D721Med (cell line): ENCODE results near the gene LRRTM3.

ENCODE experiments used
- DNase-seq: peaks from one replicate; pipeline ENCODE4 v3.0.0; 2011; ENCODE audit warnings: low spot score; ENCODE audit not compliant: insufficient read length
- FAIRE-seq: peaks from 2 replicates; lab custom pipeline; 2011; peaks lifted over from hg19 to GRCh38; lab: Jason Lieb, UNC
- TF ChIP-seq, protein P1 (sequence below): IDR thresholded peaks from 2 replicates; pipeline ENCODE4 v1.5.1; 2012; ENCODE audit warnings: mild to moderate bottlenecking, control low read depth; ENCODE audit not compliant: insufficient read depth; ENCODE audit errors: missing control alignments

LRRTM3 gene

DNA sequence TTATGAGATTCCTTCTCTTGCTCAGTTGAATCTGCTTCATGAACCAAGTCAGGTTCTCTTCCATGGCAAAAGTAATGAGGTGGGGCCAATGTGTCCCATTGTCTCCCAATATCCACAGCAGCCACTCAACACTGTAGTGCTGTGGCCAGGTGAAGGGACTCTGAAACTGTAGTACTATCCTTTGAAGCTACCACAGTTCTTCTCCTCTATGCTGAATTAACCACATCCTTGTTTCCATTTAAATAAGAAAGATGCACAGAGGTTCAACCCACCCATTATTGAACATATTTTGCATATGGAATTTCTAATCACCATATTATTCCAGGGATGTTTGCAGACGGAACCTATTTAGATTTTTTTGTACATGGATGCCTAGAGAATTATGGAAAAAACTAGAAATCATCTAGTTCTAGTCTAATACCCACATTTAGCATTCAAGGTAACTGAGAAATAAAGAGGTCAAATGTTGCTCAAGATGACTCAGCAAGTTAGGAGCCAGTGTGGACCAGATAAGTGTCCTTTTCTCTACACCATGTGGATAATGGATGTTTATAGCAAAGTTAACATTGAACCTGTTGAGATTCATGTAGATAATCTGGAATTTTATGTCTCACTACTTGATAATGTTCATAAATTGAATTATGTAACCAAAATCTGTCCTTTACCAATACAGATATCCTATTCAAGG, 64.5 kb downstream of the LRRTM3 start:
- TF ChIP-seq, protein P1, sequence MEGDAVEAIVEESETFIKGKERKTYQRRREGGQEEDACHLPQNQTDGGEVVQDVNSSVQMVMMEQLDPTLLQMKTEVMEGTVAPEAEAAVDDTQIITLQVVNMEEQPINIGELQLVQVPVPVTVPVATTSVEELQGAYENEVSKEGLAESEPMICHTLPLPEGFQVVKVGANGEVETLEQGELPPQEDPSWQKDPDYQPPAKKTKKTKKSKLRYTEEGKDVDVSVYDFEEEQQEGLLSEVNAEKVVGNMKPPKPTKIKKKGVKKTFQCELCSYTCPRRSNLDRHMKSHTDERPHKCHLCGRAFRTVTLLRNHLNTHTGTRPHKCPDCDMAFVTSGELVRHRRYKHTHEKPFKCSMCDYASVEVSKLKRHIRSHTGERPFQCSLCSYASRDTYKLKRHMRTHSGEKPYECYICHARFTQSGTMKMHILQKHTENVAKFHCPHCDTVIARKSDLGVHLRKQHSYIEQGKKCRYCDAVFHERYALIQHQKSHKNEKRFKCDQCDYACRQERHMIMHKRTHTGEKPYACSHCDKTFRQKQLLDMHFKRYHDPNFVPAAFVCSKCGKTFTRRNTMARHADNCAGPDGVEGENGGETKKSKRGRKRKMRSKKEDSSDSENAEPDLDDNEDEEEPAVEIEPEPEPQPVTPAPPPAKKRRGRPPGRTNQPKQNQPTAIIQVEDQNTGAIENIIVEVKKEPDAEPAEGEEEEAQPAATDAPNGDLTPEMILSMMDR, result no peak
- no peak for FAIRE-seq

DNA sequence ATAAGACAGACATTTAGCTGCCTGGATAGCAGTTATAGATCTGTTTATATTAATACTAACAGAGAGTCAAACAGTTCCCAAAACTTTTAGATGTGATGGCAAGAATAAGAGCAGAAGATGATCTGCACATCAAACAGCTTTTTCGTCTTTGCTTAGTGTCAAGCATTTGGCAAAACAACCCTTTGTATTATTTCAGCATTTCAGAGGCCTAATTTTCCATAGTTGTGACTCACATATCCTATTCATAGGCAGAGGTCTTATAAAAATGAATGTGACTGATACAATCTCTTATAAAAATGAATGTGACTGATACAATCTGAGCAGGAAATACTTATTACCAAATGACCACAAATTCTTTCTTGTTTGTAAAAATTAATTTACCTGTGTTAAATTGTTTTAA, 71.2 kb downstream of the LRRTM3 start:
- FAIRE-seq (no peak), DNase-seq (no peak)
- TF ChIP-seq, protein P1, result no peak

More for the DNA sequence above, 64.5 kb downstream of the LRRTM3 start:
- no peak for DNase-seq

DNA sequence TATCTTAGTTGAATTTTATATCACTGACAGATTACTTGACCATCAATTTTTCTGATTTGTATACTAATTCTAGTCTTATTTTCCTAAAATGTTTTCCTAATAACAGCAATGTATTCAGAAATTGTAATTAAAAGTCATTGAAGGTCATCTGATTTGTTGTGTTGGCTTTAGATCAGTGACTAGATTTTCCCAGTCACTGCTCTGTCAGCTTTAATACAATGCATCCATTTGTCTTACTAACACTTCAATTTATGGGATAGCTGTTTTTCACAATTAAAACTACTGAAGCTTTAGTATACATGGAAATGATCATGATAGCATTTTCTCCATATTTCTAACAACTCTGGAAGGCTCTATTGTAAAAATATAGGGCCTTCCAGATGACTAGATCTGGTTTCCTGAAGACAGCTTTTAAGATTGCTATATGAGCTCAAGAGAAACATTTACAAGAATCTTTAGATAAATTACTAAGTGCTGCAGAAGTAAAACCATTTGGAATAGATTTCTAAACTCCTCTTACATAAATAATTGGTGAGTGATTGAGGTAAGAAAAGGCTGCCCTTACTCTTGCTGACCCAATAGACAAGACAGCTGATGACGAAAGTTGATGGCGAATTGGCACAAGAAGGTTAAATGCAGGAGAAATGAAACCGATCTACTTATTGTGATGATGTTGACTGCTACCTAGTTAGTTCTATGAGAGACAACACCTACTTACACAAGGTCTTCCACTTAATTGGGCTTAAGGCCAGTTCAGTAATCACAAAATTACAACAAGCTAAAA, 74.1 kb downstream of the LRRTM3 start:
- no peak for FAIRE-seq
- TF ChIP-seq, protein P1, result no peak
- no peak for DNase-seq

DNA sequence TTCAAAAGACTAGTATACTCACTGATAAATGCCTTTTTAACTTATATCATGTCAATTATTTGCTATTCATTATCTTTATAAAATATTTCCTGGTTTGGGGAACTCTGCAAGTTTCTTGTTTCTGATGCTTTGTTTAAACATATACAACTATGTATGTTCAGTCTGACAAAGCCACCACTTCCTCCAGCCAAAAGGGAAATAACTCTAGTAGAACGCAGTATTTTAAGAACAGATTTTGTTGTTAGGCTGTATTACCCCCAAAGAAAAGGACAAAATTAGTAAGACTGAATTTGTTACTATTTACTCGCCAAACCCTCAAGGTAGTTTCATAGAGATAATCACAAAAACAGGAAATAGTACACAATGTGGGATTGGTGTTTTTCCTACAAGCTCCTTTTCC, 78.9 kb downstream of the LRRTM3 start:
- TF ChIP-seq, protein P1, result no peak
- DNase-seq (no peak), FAIRE-seq (no peak)

DNA sequence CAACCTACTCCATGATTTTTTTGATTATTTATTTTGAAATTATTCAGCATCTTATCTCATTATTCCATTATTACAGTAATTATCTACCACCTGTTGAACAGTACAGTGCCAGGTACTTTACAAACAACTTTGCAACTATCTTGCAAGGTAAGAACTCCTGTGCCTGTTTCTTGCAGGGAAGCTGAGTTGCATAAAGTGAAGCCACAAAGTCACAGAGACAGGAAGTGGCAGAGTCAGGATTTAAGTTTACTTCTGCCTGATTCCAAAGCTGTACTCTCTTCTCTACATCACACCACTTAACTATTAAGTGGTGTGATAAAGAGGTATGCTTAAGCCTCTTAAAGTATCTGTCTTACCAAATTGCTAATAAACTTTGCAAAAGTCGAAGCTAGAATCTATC, 80.1 kb downstream of the LRRTM3 start:
- FAIRE-seq, result no peak
- TF ChIP-seq, protein P1, result no peak
- no peak for DNase-seq

DNA sequence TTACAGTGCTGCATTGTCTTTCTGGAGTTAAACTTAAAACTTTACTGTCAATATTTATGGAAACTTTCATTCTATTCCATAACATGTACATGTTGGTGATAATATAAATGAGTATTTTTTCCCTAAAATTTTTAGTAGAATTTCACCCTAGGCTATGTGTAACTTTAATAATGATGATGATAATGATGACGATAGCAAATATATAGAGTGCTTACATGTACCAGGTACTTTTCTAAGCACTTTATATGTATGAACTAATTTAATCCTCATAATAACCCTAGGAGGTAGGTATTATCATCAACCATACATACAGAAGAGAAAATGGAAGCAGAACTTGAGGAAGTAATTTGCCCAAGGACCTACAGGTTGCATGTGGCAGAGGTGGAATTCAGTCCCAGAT, 85.6 kb downstream of the LRRTM3 start:
- DNase-seq (no peak), FAIRE-seq (no peak)
- TF ChIP-seq, protein P1, result no peak

DNA sequence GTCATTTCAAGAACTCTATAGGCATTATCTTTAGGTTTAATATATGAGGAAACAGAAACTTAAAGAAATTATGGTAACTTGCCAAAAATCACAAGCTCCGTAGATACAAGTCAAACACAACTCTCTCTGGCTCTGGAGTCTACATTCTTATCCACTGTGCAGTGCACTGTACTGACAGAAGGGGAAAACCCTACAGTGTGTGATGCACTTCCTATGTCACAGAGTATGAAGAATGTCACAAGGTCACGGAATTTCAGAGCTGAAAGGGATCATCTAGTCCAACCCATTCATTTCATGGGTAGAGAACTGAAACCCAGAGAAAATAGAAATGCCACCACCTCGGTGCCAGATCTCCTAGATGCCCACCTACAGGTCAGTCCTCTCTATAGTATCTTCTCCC, 86.1 kb downstream of the LRRTM3 start:
- DNase-seq (no peak), FAIRE-seq (no peak)
- TF ChIP-seq, protein P1, result no peak
